ENCODE measurements around the gene MESP2.

DNA sequence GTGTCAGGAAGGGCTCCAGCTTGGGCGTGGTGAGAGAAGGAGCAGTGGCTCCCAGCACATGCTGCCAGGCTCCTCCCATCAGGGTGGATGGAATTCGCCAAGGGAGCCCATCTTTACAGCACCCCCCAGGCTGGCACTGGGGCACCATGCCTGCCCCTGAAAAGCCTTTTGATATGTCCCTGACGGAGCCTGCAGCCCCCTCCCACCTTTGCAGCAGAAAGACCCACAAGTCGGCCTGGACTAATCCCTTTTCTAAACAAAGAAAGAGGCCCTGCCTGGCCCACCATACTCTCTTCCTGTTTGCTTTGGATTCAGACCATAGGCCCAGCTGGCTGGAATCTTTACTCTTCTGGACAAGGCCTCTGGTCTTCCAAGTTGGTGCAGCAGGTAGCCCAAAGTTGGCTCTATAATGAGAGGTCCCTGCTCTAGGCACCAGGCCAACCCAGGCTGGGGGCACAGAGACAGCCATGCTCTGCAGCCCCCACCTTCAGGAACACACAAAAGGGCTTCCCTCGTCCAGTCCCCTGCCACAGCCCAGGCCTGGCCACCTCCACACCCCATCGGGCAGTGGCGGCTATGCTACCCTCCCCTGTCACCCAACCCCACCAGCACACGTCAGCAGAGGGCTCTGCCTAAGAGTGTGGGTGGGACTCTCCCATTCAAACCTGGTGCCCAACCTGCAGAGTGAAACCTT lies 33.1 kb downstream of the MESP2 start:
- TF ChIP-seq, protein P1, sequence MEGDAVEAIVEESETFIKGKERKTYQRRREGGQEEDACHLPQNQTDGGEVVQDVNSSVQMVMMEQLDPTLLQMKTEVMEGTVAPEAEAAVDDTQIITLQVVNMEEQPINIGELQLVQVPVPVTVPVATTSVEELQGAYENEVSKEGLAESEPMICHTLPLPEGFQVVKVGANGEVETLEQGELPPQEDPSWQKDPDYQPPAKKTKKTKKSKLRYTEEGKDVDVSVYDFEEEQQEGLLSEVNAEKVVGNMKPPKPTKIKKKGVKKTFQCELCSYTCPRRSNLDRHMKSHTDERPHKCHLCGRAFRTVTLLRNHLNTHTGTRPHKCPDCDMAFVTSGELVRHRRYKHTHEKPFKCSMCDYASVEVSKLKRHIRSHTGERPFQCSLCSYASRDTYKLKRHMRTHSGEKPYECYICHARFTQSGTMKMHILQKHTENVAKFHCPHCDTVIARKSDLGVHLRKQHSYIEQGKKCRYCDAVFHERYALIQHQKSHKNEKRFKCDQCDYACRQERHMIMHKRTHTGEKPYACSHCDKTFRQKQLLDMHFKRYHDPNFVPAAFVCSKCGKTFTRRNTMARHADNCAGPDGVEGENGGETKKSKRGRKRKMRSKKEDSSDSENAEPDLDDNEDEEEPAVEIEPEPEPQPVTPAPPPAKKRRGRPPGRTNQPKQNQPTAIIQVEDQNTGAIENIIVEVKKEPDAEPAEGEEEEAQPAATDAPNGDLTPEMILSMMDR (IDR thresholded peaks at IDR 0.05), result no peak
- no peak for TF ChIP-seq TCF7L2 (IDR thresholded peaks at IDR 0.05; ENCODE audit: low read depth, low read length)
